ENCODE results near the gene STYXL2. TPM values are rescaled to one million over a fixed set of nuclear protein-coding genes. Genes with fewer than 3 reads are reported as not detected.

The STYXL2 gene
- total and polyA plus RNA-seq, 2 experiments from 2014 or later, result 0.17 to 0.40 TPM

DNA sequence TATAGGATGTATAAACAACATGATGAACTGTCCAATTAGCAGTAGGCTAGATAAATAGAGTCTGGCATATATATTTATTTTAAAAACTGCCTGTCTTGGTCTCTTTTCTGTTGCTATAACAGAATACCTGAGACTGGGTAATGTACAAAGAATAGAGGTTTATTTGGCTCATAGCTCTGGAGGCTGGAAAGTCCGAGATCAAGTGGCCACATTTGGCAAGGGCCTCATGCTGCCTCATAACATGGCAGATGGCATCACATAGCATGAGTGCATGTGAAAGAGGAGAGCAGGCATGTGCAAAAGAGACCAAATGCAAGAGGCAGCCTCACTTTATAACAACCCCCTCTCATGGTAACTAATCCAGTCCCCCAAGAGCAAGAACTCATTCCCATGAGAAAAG, 6.0 kb downstream of the STYXL2 start (continued):
- TF ChIP-seq, protein P1, sequence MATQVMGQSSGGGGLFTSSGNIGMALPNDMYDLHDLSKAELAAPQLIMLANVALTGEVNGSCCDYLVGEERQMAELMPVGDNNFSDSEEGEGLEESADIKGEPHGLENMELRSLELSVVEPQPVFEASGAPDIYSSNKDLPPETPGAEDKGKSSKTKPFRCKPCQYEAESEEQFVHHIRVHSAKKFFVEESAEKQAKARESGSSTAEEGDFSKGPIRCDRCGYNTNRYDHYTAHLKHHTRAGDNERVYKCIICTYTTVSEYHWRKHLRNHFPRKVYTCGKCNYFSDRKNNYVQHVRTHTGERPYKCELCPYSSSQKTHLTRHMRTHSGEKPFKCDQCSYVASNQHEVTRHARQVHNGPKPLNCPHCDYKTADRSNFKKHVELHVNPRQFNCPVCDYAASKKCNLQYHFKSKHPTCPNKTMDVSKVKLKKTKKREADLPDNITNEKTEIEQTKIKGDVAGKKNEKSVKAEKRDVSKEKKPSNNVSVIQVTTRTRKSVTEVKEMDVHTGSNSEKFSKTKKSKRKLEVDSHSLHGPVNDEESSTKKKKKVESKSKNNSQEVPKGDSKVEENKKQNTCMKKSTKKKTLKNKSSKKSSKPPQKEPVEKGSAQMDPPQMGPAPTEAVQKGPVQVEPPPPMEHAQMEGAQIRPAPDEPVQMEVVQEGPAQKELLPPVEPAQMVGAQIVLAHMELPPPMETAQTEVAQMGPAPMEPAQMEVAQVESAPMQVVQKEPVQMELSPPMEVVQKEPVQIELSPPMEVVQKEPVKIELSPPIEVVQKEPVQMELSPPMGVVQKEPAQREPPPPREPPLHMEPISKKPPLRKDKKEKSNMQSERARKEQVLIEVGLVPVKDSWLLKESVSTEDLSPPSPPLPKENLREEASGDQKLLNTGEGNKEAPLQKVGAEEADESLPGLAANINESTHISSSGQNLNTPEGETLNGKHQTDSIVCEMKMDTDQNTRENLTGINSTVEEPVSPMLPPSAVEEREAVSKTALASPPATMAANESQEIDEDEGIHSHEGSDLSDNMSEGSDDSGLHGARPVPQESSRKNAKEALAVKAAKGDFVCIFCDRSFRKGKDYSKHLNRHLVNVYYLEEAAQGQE (IDR thresholded peaks at IDR 0.05; ENCODE audit: unreplicated experiment), result no peak
- TF ChIP-seq STAT1 (IDR thresholded peaks at IDR 0.05; ENCODE audit: unreplicated experiment) (no peak), EZH2 (IDR thresholded peaks at IDR 0.05; ENCODE audit: low read depth, unreplicated experiment) (no peak), POLR2AphosphoS5 (IDR thresholded peaks at IDR 0.05; ENCODE audit: low read depth) (no peak), JUNB (IDR thresholded peaks at IDR 0.05; ENCODE audit: unreplicated experiment) (no peak)
- TF ChIP-seq, protein P2, sequence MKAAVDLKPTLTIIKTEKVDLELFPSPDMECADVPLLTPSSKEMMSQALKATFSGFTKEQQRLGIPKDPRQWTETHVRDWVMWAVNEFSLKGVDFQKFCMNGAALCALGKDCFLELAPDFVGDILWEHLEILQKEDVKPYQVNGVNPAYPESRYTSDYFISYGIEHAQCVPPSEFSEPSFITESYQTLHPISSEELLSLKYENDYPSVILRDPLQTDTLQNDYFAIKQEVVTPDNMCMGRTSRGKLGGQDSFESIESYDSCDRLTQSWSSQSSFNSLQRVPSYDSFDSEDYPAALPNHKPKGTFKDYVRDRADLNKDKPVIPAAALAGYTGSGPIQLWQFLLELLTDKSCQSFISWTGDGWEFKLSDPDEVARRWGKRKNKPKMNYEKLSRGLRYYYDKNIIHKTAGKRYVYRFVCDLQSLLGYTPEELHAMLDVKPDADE (IDR thresholded peaks at IDR 0.05), result no peak
- TF ChIP-seq, protein P3, sequence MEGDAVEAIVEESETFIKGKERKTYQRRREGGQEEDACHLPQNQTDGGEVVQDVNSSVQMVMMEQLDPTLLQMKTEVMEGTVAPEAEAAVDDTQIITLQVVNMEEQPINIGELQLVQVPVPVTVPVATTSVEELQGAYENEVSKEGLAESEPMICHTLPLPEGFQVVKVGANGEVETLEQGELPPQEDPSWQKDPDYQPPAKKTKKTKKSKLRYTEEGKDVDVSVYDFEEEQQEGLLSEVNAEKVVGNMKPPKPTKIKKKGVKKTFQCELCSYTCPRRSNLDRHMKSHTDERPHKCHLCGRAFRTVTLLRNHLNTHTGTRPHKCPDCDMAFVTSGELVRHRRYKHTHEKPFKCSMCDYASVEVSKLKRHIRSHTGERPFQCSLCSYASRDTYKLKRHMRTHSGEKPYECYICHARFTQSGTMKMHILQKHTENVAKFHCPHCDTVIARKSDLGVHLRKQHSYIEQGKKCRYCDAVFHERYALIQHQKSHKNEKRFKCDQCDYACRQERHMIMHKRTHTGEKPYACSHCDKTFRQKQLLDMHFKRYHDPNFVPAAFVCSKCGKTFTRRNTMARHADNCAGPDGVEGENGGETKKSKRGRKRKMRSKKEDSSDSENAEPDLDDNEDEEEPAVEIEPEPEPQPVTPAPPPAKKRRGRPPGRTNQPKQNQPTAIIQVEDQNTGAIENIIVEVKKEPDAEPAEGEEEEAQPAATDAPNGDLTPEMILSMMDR (conservative IDR thresholded peaks at IDR 0.05; ENCODE audit: low read depth in 2 of 2), result no peak

DNA sequence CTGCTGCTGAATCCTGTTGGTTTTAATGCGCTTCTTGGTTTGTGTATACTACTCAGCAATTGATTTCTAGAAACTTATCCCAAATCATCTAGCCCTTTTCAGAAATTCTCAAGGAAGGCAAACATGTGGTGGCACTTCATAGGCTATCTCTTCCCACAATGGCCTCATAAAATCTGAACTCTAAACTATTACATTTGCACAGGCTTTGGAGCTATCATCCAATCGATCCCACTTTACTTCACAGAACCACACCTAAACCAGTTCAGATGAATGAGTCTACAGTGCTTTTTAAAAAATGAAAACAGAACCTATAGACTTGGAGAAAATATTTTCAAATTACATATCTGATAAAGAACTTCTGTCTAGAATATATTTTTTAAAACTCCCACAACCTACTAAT, 6.9 kb downstream of the STYXL2 start:
- Histone ChIP-seq H3K27me3 (ENCODE audit: insufficient read depth) (no peaks in the 10 kb centered on the region), H3K4me2 (no peak overlapping the region), H2AFZ (peak overlapping the region; percentile 29; the same call in 1 of the 2 replicates), H3K27ac (ENCODE audit: low read depth) (no peak overlapping the region), H3K4me1 (ENCODE audit: insufficient read depth) (peaks cover 30% of the 10 kb centered on the region), H3K9me2 (ENCODE audit: insufficient read depth) (peaks cover 6% of the 10 kb centered on the region; the same call in 1 of the 2 replicates), H3F3A (replicated peaks; ENCODE audit: low read depth) (no peaks in the 10 kb centered on the region), H3K4me3 (no peak overlapping the region), H3K79me2 (replicated peaks; ENCODE audit: insufficient read depth) (no peaks in the 10 kb centered on the region), H3K36me3 (ENCODE audit: insufficient read depth) (no peaks in the 10 kb centered on the region; the same call in 1 of the 2 replicates), H4K20me1 (replicated peaks; ENCODE audit: insufficient read depth) (no peaks in the 10 kb centered on the region)
- H3K4me1 Mint-ChIP-seq, result peaks cover 29% of the 10 kb centered on the region
- H3K36me3 Mint-ChIP-seq (ENCODE audit: low read depth), result no peaks in the 10 kb centered on the region
- DNase-seq (ENCODE audit: low spot score) (no peak), ATAC-seq (no peak)
- H3K27me3 Mint-ChIP-seq (ENCODE audit: insufficient read depth, low read depth, poor library complexity), result peaks cover 2% of the 10 kb centered on the region
- no peak overlapping the region for H3K27ac Mint-ChIP-seq
- H3K9me3 Mint-ChIP-seq, result no peaks in the 10 kb centered on the region; the same call in 2 of the 3 replicates
- no peak overlapping the region for H3K4me3 Mint-ChIP-seq
- no peak for TF ChIP-seq EZH2 (IDR thresholded peaks at IDR 0.05; ENCODE audit: low read depth, unreplicated experiment)
- TF ChIP-seq, protein P4, sequence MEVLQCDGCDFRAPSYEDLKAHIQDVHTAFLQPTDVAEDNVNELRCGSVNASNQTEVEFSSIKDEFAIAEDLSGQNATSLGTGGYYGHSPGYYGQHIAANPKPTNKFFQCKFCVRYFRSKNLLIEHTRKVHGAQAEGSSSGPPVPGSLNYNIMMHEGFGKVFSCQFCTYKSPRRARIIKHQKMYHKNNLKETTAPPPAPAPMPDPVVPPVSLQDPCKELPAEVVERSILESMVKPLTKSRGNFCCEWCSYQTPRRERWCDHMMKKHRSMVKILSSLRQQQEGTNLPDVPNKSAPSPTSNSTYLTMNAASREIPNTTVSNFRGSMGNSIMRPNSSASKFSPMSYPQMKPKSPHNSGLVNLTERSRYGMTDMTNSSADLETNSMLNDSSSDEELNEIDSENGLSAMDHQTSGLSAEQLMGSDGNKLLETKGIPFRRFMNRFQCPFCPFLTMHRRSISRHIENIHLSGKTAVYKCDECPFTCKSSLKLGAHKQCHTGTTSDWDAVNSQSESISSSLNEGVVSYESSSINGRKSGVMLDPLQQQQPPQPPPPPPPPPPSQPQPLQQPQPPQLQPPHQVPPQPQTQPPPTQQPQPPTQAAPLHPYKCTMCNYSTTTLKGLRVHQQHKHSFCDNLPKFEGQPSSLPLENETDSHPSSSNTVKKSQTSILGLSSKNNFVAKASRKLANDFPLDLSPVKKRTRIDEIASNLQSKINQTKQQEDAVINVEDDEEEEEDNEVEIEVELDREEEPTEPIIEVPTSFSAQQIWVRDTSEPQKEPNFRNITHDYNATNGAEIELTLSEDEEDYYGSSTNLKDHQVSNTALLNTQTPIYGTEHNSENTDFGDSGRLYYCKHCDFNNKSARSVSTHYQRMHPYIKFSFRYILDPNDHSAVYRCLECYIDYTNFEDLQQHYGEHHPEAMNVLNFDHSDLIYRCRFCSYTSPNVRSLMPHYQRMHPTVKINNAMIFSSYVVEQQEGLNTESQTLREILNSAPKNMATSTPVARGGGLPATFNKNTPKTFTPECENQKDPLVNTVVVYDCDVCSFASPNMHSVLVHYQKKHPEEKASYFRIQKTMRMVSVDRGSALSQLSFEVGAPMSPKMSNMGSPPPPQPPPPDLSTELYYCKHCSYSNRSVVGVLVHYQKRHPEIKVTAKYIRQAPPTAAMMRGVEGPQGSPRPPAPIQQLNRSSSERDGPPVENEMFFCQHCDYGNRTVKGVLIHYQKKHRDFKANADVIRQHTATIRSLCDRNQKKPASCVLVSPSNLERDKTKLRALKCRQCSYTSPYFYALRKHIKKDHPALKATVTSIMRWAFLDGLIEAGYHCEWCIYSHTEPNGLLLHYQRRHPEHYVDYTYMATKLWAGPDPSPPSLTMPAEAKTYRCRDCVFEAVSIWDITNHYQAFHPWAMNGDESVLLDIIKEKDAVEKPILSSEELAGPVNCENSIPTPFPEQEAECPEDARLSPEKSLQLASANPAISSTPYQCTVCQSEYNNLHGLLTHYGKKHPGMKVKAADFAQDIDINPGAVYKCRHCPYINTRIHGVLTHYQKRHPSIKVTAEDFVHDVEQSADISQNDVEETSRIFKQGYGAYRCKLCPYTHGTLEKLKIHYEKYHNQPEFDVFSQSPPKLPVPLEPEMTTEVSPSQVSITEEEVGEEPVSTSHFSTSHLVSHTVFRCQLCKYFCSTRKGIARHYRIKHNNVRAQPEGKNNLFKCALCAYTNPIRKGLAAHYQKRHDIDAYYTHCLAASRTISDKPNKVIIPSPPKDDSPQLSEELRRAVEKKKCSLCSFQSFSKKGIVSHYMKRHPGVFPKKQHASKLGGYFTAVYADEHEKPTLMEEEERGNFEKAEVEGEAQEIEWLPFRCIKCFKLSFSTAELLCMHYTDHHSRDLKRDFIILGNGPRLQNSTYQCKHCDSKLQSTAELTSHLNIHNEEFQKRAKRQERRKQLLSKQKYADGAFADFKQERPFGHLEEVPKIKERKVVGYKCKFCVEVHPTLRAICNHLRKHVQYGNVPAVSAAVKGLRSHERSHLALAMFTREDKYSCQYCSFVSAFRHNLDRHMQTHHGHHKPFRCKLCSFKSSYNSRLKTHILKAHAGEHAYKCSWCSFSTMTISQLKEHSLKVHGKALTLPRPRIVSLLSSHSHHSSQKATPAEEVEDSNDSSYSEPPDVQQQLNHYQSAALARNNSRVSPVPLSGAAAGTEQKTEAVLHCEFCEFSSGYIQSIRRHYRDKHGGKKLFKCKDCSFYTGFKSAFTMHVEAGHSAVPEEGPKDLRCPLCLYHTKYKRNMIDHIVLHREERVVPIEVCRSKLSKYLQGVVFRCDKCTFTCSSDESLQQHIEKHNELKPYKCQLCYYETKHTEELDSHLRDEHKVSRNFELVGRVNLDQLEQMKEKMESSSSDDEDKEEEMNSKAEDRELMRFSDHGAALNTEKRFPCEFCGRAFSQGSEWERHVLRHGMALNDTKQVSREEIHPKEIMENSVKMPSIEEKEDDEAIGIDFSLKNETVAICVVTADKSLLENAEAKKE (CRISPR knock-in tag; IDR thresholded peaks at IDR 0.05), result no peak
- no peak for TF ChIP-seq ZNF331 (CRISPR knock-in tag; IDR thresholded peaks at IDR 0.05; ENCODE audit: low read depth)
- TF ChIP-seq STAT1 (IDR thresholded peaks at IDR 0.05; ENCODE audit: unreplicated experiment), result no peak
- TF ChIP-seq ZNF114 (CRISPR knock-in tag; IDR thresholded peaks at IDR 0.05), result no peak
- no peak for TF ChIP-seq JUNB (IDR thresholded peaks at IDR 0.05; ENCODE audit: unreplicated experiment)
- TF ChIP-seq, protein P2 (IDR thresholded peaks at IDR 0.05), result no peak
- no peak for TF ChIP-seq POLR2AphosphoS5 (IDR thresholded peaks at IDR 0.05; ENCODE audit: low read depth)
- TF ChIP-seq CREB1 (CRISPR knock-in tag; IDR thresholded peaks at IDR 0.05; ENCODE audit: low read depth), result no peak
